HEK293 (cell line): Measurements from ENCODE around the gene LAMC3.
A peak's percentile ranks its signal among the peaks of the same experiment; 100 is the strongest.

Experiments
- OVOL3 ChIP-seq: fragments of 450-650 bp; formaldehyde crosslinking; IDR thresholded peaks from 2 replicates; pipeline ENCODE4 v1.5.1; 2016; ENCODE audit warnings: missing biosample characterization, missing genetic modification characterization
- PATZ1 ChIP-seq: fragments of 450-650 bp; formaldehyde crosslinking; IDR thresholded peaks from 2 replicates; pipeline ENCODE4 v1.5.1; 2016; ENCODE audit warnings: missing biosample characterization, missing genetic modification characterization
- PRDM4 ChIP-seq: fragments of 450-650 bp; formaldehyde crosslinking; IDR thresholded peaks from 2 replicates; pipeline ENCODE4 v1.5.1; 2017; ENCODE audit warnings: missing biosample characterization, missing genetic modification characterization
- SP3 ChIP-seq: fragments of 450-650 bp; formaldehyde crosslinking; IDR thresholded peaks from 2 replicates; pipeline ENCODE4 v1.5.1; 2016; ENCODE audit warnings: missing biosample characterization, missing genetic modification characterization
- TSHZ1 ChIP-seq: fragments of 450-650 bp; formaldehyde crosslinking; IDR thresholded peaks from 2 replicates; pipeline ENCODE4 v1.5.1; 2016; ENCODE audit warnings: missing biosample characterization, missing genetic modification characterization, borderline replicate concordance
- ZBTB49 ChIP-seq: fragments of 450-650 bp; formaldehyde crosslinking; IDR thresholded peaks from 2 replicates; pipeline ENCODE4 v1.5.1; 2016; ENCODE audit warnings: missing biosample characterization, missing genetic modification characterization, low read depth
- ZIC2 ChIP-seq: fragments of 450-650 bp; formaldehyde crosslinking; IDR thresholded peaks from 2 replicates; pipeline ENCODE4 v1.5.1; 2016; ENCODE audit warnings: missing biosample characterization, missing genetic modification characterization
- ZNF184 ChIP-seq: fragments of 450-650 bp; IDR thresholded peaks from 2 replicates; pipeline ENCODE4 v1.5.1; 2018; ENCODE audit warnings: missing biosample characterization, mild to moderate bottlenecking, missing genetic modification characterization
- ZNF266 ChIP-seq: fragments of 450-650 bp; formaldehyde crosslinking; IDR thresholded peaks from 2 replicates; pipeline ENCODE4 v1.5.1; 2016; ENCODE audit warnings: missing biosample characterization, missing genetic modification characterization, low read depth
- ZNF302 ChIP-seq: fragments of 450-650 bp; formaldehyde crosslinking; IDR thresholded peaks from 2 replicates; pipeline ENCODE4 v1.5.1; 2016; ENCODE audit warnings: missing biosample characterization, missing genetic modification characterization, low read depth
- ZNF394 ChIP-seq: fragments of 450-650 bp; formaldehyde crosslinking; IDR thresholded peaks from 2 replicates; pipeline ENCODE4 v1.5.1; 2016; ENCODE audit warnings: missing biosample characterization, missing genetic modification characterization, mild to moderate bottlenecking, moderate library complexity, borderline replicate concordance
- ZNF404 ChIP-seq: fragments of 450-650 bp; formaldehyde crosslinking; IDR thresholded peaks from 2 replicates; pipeline ENCODE4 v1.5.1; 2017; ENCODE audit warnings: missing biosample characterization, missing genetic modification characterization
- ZNF473 ChIP-seq: fragments of 450-650 bp; formaldehyde crosslinking; IDR thresholded peaks from 2 replicates; pipeline ENCODE4 v1.5.1; 2017; ENCODE audit warnings: missing biosample characterization, missing genetic modification characterization
- ZNF510 ChIP-seq: fragments of 450-650 bp; formaldehyde crosslinking; IDR thresholded peaks from 2 replicates; pipeline ENCODE4 v1.5.1; 2018; ENCODE audit warnings: mild to moderate bottlenecking, missing genetic modification characterization, missing biosample characterization; ENCODE audit not compliant: insufficient replicate concordance
- ZNF518A ChIP-seq: fragments of 450-650 bp; formaldehyde crosslinking; conservative IDR thresholded peaks from 2 replicates; pipeline ENCODE4 v1.5.1; 2016; ENCODE audit warnings: low read depth, missing biosample characterization, missing genetic modification characterization
- ZNF558 ChIP-seq: fragments of 450-650 bp; formaldehyde crosslinking; IDR thresholded peaks from 2 replicates; pipeline ENCODE4 v1.5.1; 2016; ENCODE audit warnings: missing biosample characterization, missing genetic modification characterization
- ZNF571 ChIP-seq: fragments of 450-650 bp; formaldehyde crosslinking; IDR thresholded peaks from 2 replicates; pipeline ENCODE4 v1.5.0; 2017; ENCODE audit warnings: missing biosample characterization, missing genetic modification characterization
- ZNF585B ChIP-seq: fragments of 450-650 bp; formaldehyde crosslinking; IDR thresholded peaks from 2 replicates; pipeline ENCODE4 v1.5.1; 2016; ENCODE audit warnings: missing biosample characterization, missing genetic modification characterization
- ZNF701 ChIP-seq: fragments of 450-650 bp; formaldehyde crosslinking; IDR thresholded peaks from 2 replicates; pipeline ENCODE4 v1.5.1; 2016; ENCODE audit warnings: missing biosample characterization, missing genetic modification characterization
- ZNF707 ChIP-seq: fragments of 450-650 bp; formaldehyde crosslinking; IDR thresholded peaks from 2 replicates; pipeline ENCODE4 v1.5.1; 2016; ENCODE audit warnings: missing biosample characterization, missing genetic modification characterization
- ZNF777 ChIP-seq: fragments of 450-650 bp; formaldehyde crosslinking; IDR thresholded peaks from 2 replicates; pipeline ENCODE4 v1.5.1; 2017; ENCODE audit warnings: missing biosample characterization, missing genetic modification characterization, borderline replicate concordance
- TF ChIP-seq, protein P1 (sequence below): fragments of 450-650 bp; formaldehyde crosslinking; IDR thresholded peaks from 2 replicates; pipeline ENCODE4 v1.5.1; 2016; ENCODE audit warnings: missing biosample characterization, missing genetic modification characterization

The LAMC3 gene

GRCh38 chr9:131095666-131096268, 86.8 kb downstream of the LAMC3 start (continued):
- no peak; the same call in none of the 2 replicates for TF ChIP-seq ZIC2 (tag by site-specific recombination)
- no peak for TF ChIP-seq ZNF558
- TF ChIP-seq ZNF510 (tag by site-specific recombination): no peak
- no peak for TF ChIP-seq ZNF184 (tag by site-specific recombination)
- TF ChIP-seq ZNF777: peak; percentile 86
- TF ChIP-seq, protein P1, sequence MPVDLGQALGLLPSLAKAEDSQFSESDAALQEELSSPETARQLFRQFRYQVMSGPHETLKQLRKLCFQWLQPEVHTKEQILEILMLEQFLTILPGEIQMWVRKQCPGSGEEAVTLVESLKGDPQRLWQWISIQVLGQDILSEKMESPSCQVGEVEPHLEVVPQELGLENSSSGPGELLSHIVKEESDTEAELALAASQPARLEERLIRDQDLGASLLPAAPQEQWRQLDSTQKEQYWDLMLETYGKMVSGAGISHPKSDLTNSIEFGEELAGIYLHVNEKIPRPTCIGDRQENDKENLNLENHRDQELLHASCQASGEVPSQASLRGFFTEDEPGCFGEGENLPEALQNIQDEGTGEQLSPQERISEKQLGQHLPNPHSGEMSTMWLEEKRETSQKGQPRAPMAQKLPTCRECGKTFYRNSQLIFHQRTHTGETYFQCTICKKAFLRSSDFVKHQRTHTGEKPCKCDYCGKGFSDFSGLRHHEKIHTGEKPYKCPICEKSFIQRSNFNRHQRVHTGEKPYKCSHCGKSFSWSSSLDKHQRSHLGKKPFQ (tag by site-specific recombination): no peak
- no peak for TF ChIP-seq ZNF302
- no peak for TF ChIP-seq ZNF707 (tag by site-specific recombination)
- TF ChIP-seq ZNF701: no peak
- no peak for TF ChIP-seq ZNF394 (tag by site-specific recombination)
- no peak; the same call in 1 of the 2 replicates for TF ChIP-seq SP3 (tag by site-specific recombination)
- TF ChIP-seq PATZ1 (tag by site-specific recombination): peak; percentile 14; the same call in 1 of the 2 replicates
- no peak for TF ChIP-seq ZNF473 (tag by site-specific recombination)
- TF ChIP-seq ZNF404 (tag by site-specific recombination): no peak
- TF ChIP-seq ZNF585B (tag by site-specific recombination): no peak
- TF ChIP-seq ZNF571 (tag by site-specific recombination): no peak
- TF ChIP-seq ZBTB49 (tag by site-specific recombination): no peak
- TF ChIP-seq ZNF266: no peak
- no peak for TF ChIP-seq TSHZ1
- TF ChIP-seq OVOL3 (tag by site-specific recombination): no peak
- TF ChIP-seq PRDM4 (tag by site-specific recombination): no peak
- no peak for TF ChIP-seq ZNF518A
